B cell (primary cell): ENCODE measurements around the gene SCO2. TPM values are rescaled to one million over a fixed set of nuclear protein-coding genes. Genes with fewer than 3 reads are reported as not detected.
A peak's percentile ranks its signal among the peaks of the same experiment; 100 is the strongest.

Source experiments
- ATAC-seq: fragments of 200-7000 bp; cut with Tn5 transposase; one replicate; pipeline ENCODE4 v1.10.0; 2021; ENCODE audit warnings: low read depth, mild to moderate bottlenecking, moderate number of reproducible peaks, moderate library complexity
- CTCF ChIA-PET: fragments of 350-600 bp; sonication (Branson Sonifier 250); formaldehyde crosslinking; loops from one replicate; lab custom pipeline; 2021; ENCODE audit warnings: antibody characterized with exemption, inconsistent platforms; lab: Charles Lee
- POLR2A ChIA-PET: fragments of 350-600 bp; sonication (Branson Sonifier 250); formaldehyde crosslinking; loops from one replicate; lab custom pipeline; 2021; ENCODE audit warnings: antibody characterized with exemption; lab: Charles Lee
- DNase-seq: peaks from one replicate; pipeline ENCODE4 v3.0.0; 2013
- H2AFZ ChIP-seq: 2 replicates; pipeline ENCODE4 v1.6.1; 2012; ENCODE audit warnings: mild to moderate bottlenecking, low read depth, low read length; ENCODE audit not compliant: insufficient read depth, poor library complexity, severe bottlenecking
- H3K27ac ChIP-seq, 2 donors: 1 replicate in 1 of 2; 2 replicates in 1 of 2; pipeline ENCODE4 v1.5.1; 2012 to 2013; ENCODE audit warnings: low read length in 2 of 2, mild to moderate bottlenecking in 2 of 2, moderate library complexity in 1 of 2
- H3K27me3 ChIP-seq, 4 experiments: fragments of 200-600 bp in 1 of 4; sonication (generic) in 1 of 4; replicated peaks in 1 of 4; 1 replicate in 2 of 4; 2 replicates in 2 of 4; pipeline versions ENCODE4 v1.6.1 to v1.7.0; 2013 to 2016; ENCODE audit warnings: low read length in 3 of 4, mild to moderate bottlenecking in 2 of 4, mixed read lengths in 1 of 4, moderate library complexity in 1 of 4; ENCODE audit not compliant: insufficient read depth in 4 of 4, control insufficient read depth in 3 of 4; ENCODE audit errors: control extremely low read depth in 1 of 4
- H3K36me3 ChIP-seq, 2 experiments: replicated peaks in 1 of 2; 1 replicate in 1 of 2; 2 replicates in 1 of 2; pipeline versions ENCODE4 v1.6.1 to v1.7.1; 2013; ENCODE audit warnings: low read length in 1 of 2; ENCODE audit not compliant: insufficient read depth in 2 of 2, control insufficient read depth in 1 of 2; ENCODE audit errors: control extremely low read depth in 1 of 2, extremely low read depth in 1 of 2
- H3K4me1 ChIP-seq, 2 donors: fragments of 200-600 bp in 1 of 2; sonication (generic) in 1 of 2; 1 replicate in 1 of 2; 2 replicates in 1 of 2; pipeline versions ENCODE4 v1.5.1 to v1.6.1; 2013 to 2017; ENCODE audit warnings: low read length in 2 of 2; ENCODE audit not compliant: control insufficient read depth in 2 of 2, insufficient read depth in 2 of 2
- H3K4me2 ChIP-seq: replicated peaks from 2 replicates; pipeline ENCODE3; 2012; ENCODE audit warnings: mild to moderate bottlenecking, low read depth, low read length; ENCODE audit not compliant: poor library complexity, severe bottlenecking
- H3K4me3 ChIP-seq, 5 experiments: fragments of 200-600 bp in 1 of 5; sonication (generic) in 1 of 5; 1 replicate in 3 of 5; 2 replicates in 2 of 5; pipeline versions ENCODE4 v1.5.1 to v1.7.0; 2011 to 2016; ENCODE audit warnings: low read length in 4 of 5, mild to moderate bottlenecking in 4 of 5, low read depth in 2 of 5, control low read depth in 1 of 5, moderate library complexity in 1 of 5; ENCODE audit not compliant: insufficient read depth in 1 of 5; ENCODE audit errors: control extremely low read depth in 1 of 5, extremely low read depth in 1 of 5
- H3K79me2 ChIP-seq: fragments of 200-600 bp; sonication (generic); one replicate; pipeline ENCODE4 v1.6.0; 2016; ENCODE audit warnings: low read length; ENCODE audit not compliant: control insufficient read depth, insufficient read depth
- H3K9ac ChIP-seq: fragments of 200-600 bp; sonication (generic); 2 replicates; pipeline ENCODE4 v1.6.1; 2017; ENCODE audit warnings: mild to moderate bottlenecking, low read length, moderate library complexity
- H3K9me3 ChIP-seq, 3 donors: one replicate each; pipeline versions ENCODE4 v1.6.1 to v1.7.1; 2013; ENCODE audit warnings: low read length in 2 of 3; ENCODE audit not compliant: control insufficient read depth in 2 of 3, insufficient read depth in 1 of 3; ENCODE audit errors: control extremely low read depth in 1 of 3
- H4K20me1 ChIP-seq: 2 replicates; pipeline ENCODE4 v1.6.0; 2012; ENCODE audit warnings: mild to moderate bottlenecking, low read length; ENCODE audit not compliant: insufficient read depth, control insufficient read depth, poor library complexity, severe bottlenecking
- H3K27ac Mint-ChIP-seq: one replicate; pipeline ENCODE4 v1.8.0; 2021; ENCODE audit warnings: mixed read lengths
- H3K27me3 Mint-ChIP-seq: one replicate; pipeline ENCODE4 v1.8.0; 2021; ENCODE audit warnings: mixed read lengths
- H3K4me1 Mint-ChIP-seq: one replicate; pipeline ENCODE4 v1.8.0; 2021; ENCODE audit warnings: mixed read lengths
- H3K4me3 Mint-ChIP-seq: one replicate; pipeline ENCODE4 v1.8.0; 2021; ENCODE audit warnings: mixed read lengths
- H3K9me3 Mint-ChIP-seq: one replicate; pipeline ENCODE4 v1.8.0; 2022; ENCODE audit warnings: mixed read lengths; ENCODE audit not compliant: insufficient read depth
- EZH2 ChIP-seq: IDR thresholded peaks from 2 replicates; pipeline ENCODE4 v1.6.1; 2012; ENCODE audit warnings: borderline replicate concordance, low read depth, mild to moderate bottlenecking, moderate library complexity, low read length; ENCODE audit not compliant: insufficient read depth, poor library complexity, severe bottlenecking
- WGBS: methylation state at CpG from one replicate; pipeline ENCODE4 v1.1.5; 2013; ENCODE audit warnings: missing lambda C conversion rate; ENCODE audit not compliant: insufficient coverage; 5-methylcytosine and 5-hydroxymethylcytosine counted together
- intact Hi-C: fragments of 100-400 bp; cut with micrococcal nuclease; formaldehyde crosslinking; loops from one replicate; pipeline ENCODE4 v1.10.0; 2022
- polyA plus RNA-seq: library from polyadenylated mRNA; depleted of rRNA; stranded (reverse); fragments of >200 nt; gene quantifications from 2 replicates; pipeline ENCODE4 v1.2.3, GENCODE V29; 2012
- total RNA-seq, 2 donors: library from RNA; stranded (reverse); fragments of 120-200 nt in 1 of 2; gene quantifications; 1 replicate in 1 of 2; 2 replicates in 1 of 2; pipeline versions ENCODE4 v1.2.3 to v1.2.4, GENCODE V29; 2013 to 2022
- TF ChIP-seq, protein P1 (sequence below): fragments of 200-600 bp; IDR thresholded peaks from one replicate; pipeline ENCODE4 v1.8.0; 2022; ENCODE audit warnings: antibody characterized with exemption, mild to moderate bottlenecking

SCO2 gene
- total and polyA plus RNA-seq, 2 donors (not counting 1 experiment from before 2014, with no cell fraction given), result 1.1 to 14.2 TPM

DNA sequence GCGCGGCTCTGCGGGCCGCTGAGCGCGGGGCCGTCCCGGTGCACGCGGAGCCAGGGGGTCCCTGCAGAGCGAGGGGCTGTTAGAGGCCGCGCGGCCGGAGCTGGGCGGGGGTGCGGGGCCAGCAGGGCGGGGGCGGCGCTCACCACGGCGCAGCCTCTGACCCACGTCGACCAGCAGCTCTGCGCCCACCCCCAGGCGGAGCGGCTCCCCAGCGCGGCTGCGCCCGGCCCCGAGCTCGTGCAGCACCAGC is 385 bp upstream of the SCO2 start:
- ChIA-PET CTCF (interaction anchor here (0.6 to 5.5 kb wide), 46 partner anchors 9 to 334 kb away, joined by 3 to 81 read pairs (median 5); partner anchors contain the start of genes ADM2, ARSA, CHKB and HDAC10), POLR2A (interaction anchor here (0.6 to 5.4 kb wide), 20 partner anchors 9 to 336 kb away, joined by 3 to 104 read pairs (median 8); partner anchors contain the start of genes CHKB, DENND6B, HDAC10 and KLHDC7B)
- Histone ChIP-seq H4K20me1 (peaks cover 27% of the 10 kb centered on the region), H3K9me3 (peaks cover 0 to 9% (median 0%) of the 10 kb centered on the region in 3 donors), H3K27me3 (no peaks in the 10 kb centered on the region), H3K27ac (peak overlapping the region; percentile 60 to 83), H3K36me3 (peaks cover 0 to 30% of the 10 kb centered on the region in 2 experiments), H3K79me2 (peaks cover 43% of the 10 kb centered on the region), H3K4me1 (peaks cover 16 to 54% of the 10 kb centered on the region in 2 donors), H3K9ac (peak overlapping the region; percentile 89), H2AFZ (peak overlapping the region; percentile 78), H3K4me2 (peak overlapping the region; percentile 98), H3K4me3 (peak overlapping the region in 4 of 5 experiments; percentile 68 to 76 (median 72))
- no peak for ATAC-seq
- H3K4me3 Mint-ChIP-seq, result peak overlapping the region; percentile 90
- no peaks in the 10 kb centered on the region for H3K27me3 Mint-ChIP-seq
- H3K27ac Mint-ChIP-seq, result peak overlapping the region; percentile 91
- under 1% methylated on average over 33 of the region's 33 CpGs for WGBS
- intact Hi-C loops, result loop anchor here (1.0 to 5.0 kb wide), 7 partner anchors 17 to 280 kb away; partner anchors contain the start of genes CHKB, KLHDC7B, NCAPH2 and SYCE3
- peaks cover 34% of the 10 kb centered on the region for H3K4me1 Mint-ChIP-seq
- TF ChIP-seq EZH2, result no peak
- TF ChIP-seq, protein P1, sequence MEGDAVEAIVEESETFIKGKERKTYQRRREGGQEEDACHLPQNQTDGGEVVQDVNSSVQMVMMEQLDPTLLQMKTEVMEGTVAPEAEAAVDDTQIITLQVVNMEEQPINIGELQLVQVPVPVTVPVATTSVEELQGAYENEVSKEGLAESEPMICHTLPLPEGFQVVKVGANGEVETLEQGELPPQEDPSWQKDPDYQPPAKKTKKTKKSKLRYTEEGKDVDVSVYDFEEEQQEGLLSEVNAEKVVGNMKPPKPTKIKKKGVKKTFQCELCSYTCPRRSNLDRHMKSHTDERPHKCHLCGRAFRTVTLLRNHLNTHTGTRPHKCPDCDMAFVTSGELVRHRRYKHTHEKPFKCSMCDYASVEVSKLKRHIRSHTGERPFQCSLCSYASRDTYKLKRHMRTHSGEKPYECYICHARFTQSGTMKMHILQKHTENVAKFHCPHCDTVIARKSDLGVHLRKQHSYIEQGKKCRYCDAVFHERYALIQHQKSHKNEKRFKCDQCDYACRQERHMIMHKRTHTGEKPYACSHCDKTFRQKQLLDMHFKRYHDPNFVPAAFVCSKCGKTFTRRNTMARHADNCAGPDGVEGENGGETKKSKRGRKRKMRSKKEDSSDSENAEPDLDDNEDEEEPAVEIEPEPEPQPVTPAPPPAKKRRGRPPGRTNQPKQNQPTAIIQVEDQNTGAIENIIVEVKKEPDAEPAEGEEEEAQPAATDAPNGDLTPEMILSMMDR, result no peak
- no peak for DNase-seq
- no peaks in the 10 kb centered on the region for H3K9me3 Mint-ChIP-seq

GRCh38 chr22:50524676-50525103 is 708 bp downstream of the SCO2 start:
- TF ChIP-seq EZH2, result no peak
- TF ChIP-seq, protein P1, result no peak
- intact Hi-C loops, result loop anchor here (1.0 to 5.0 kb wide), 5 partner anchors 16 to 279 kb away; partner anchors contain the start of genes CHKB, NCAPH2 and TUBGCP6
- H3K4me3 ChIP-seq, result peak overlapping the region; percentile 4 to 82 (median 69)
- peaks cover 45% of the 10 kb centered on the region for H3K79me2 ChIP-seq
- H3K9ac ChIP-seq, result peak overlapping the region; percentile 89
- ChIA-PET CTCF (interaction anchor here (1.0 to 3.3 kb wide), 13 partner anchors 11 to 183 kb away, joined by 3 to 71 read pairs (median 11); partner anchors contain the start of genes ADM2, LMF2, MIOX and NCAPH2), POLR2A (interaction anchor here (1.4 to 2.7 kb wide), 6 partner anchors 10 to 58 kb away, joined by 8 to 35 read pairs (median 14); partner anchors contain the start of genes CHKB, KLHDC7B, LMF2 and NCAPH2)
- no peaks in the 10 kb centered on the region for H3K27me3 ChIP-seq
- H3K27ac ChIP-seq, result peak overlapping the region in 1 of 2 donors; percentile 83
- H3K4me1 ChIP-seq, result peaks cover 16 to 48% of the 10 kb centered on the region in 2 donors
- Mint-ChIP-seq H3K27ac (peak overlapping the region; percentile 82), H3K4me3 (peak overlapping the region; percentile 90), H3K4me1 (peaks cover 34% of the 10 kb centered on the region), H3K9me3 (no peaks in the 10 kb centered on the region), H3K27me3 (no peaks in the 10 kb centered on the region)
- peak overlapping the region; percentile 98 for H3K4me2 ChIP-seq
- DNase-seq (peak; percentile 40), ATAC-seq (no peak)
- 9% methylated on average over 18 of the region's 19 CpGs for WGBS
- H2AFZ ChIP-seq, result peak overlapping the region; percentile 78
- peaks cover 0 to 7% (median 0%) of the 10 kb centered on the region in 3 donors for H3K9me3 ChIP-seq
- H4K20me1 ChIP-seq, result peaks cover 27% of the 10 kb centered on the region
- H3K36me3 ChIP-seq, result peaks cover 0 to 31% of the 10 kb centered on the region in 2 experiments
